Measurements from ENCODE around the gene SHQ1.

Gene SHQ1

GRCh38 chr3:72847751-72848702 lies at the start of gene SHQ1:
Gene SHQ1 (minus strand): TSS chr3:72848445. CDS start chr3:72848340, 105 bp downstream.
- TF ChIP-seq CTCF (IDR thresholded peaks at IDR 0.05), result no peak
- peak; percentile 94 for DNase-seq (ENCODE audit: low spot score)
- Histone ChIP-seq H3K27ac (peak within 1 kb of the TSS; percentile 58 to 81), H3K4me3 (peak within 1 kb of the TSS; percentile 84)

GRCh38 chr3:72897758-72898007 lies 49.4 kb upstream of the SHQ1 start:
- H3K27ac ChIP-seq, result no peak overlapping the region
- no peak for TF ChIP-seq CTCF (IDR thresholded peaks at IDR 0.05)
- no peak overlapping the region for H3K4me3 ChIP-seq
- DNase-seq (ENCODE audit: low spot score), result no peak

- TF ChIP-seq CTCF (IDR thresholded peaks at IDR 0.05), result no peak
- no peak for DNase-seq (ENCODE audit: low spot score)
- Histone ChIP-seq H3K4me3 (no peak overlapping the region), H3K27ac (no peak overlapping the region)
Measured at GRCh38 chr3:72896996-72897757, 48.9 kb upstream of the SHQ1 start.

GRCh38 chr3:72894976-72895552 lies 46.8 kb upstream of the SHQ1 start:
- no peak overlapping the region for H3K4me3 ChIP-seq
- no peak for DNase-seq (ENCODE audit: low spot score)
- no peak overlapping the region for H3K27ac ChIP-seq
- no peak for TF ChIP-seq CTCF (IDR thresholded peaks at IDR 0.05)

- Histone ChIP-seq H3K4me3 (no peak overlapping the region), H3K27ac (peak overlapping the region in 1 of 2 donors; percentile 55)
- TF ChIP-seq CTCF (IDR thresholded peaks at IDR 0.05), result no peak
- DNase-seq (ENCODE audit: low spot score), result no peak
Measured at GRCh38 chr3:72892870-72893269, 44.6 kb upstream of the SHQ1 start.

- TF ChIP-seq CTCF (IDR thresholded peaks at IDR 0.05), result no peak
- DNase-seq (ENCODE audit: low spot score), result no peak
- Histone ChIP-seq H3K27ac (peak overlapping the region in 1 of 2 donors; percentile 90), H3K4me3 (no peak overlapping the region)
Measured at GRCh38 chr3:72892081-72892775, 44.0 kb upstream of the SHQ1 start.

All from coronary artery (tissue), 2 donors.